Calu3 (cell line): ENCODE results near the gene FGGY. TPM values are rescaled to one million over a fixed set of nuclear protein-coding genes. Genes with fewer than 3 reads are reported as not detected.

Experiments used
- BruUV-seq: library from RNA; stranded (reverse); fragments of 400-500 nt; replicated peaks from 2 replicates; lab custom pipeline; 2021; lab: Mats Ljungman, UMichigan
- CTCF ChIA-PET: fragments of 300-600 bp; sonication (Branson Sonifier 250); formaldehyde crosslinking; loops from one replicate; lab custom pipeline; 2022; ENCODE audit warnings: antibody characterized with exemption; lab: Charles Lee
- DNase-seq: peaks from one replicate; pipeline ENCODE4 v3.0.0; 2022
- H3K27ac Mint-ChIP-seq: one replicate; pipeline ENCODE4 v1.8.0; 2022; ENCODE audit warnings: mixed read lengths; ENCODE audit not compliant: unreplicated experiment
- H3K27me3 Mint-ChIP-seq: one replicate; pipeline ENCODE4 v1.8.0; 2022; ENCODE audit warnings: mixed read lengths; ENCODE audit not compliant: unreplicated experiment
- H3K36me3 Mint-ChIP-seq: one replicate; pipeline ENCODE4 v1.8.0; 2022; ENCODE audit warnings: mild to moderate bottlenecking, moderate library complexity, mixed read lengths; ENCODE audit not compliant: insufficient read depth, unreplicated experiment
- H3K4me1 Mint-ChIP-seq: one replicate; pipeline ENCODE4 v1.8.0; 2022; ENCODE audit warnings: mild to moderate bottlenecking, low read depth, mixed read lengths; ENCODE audit not compliant: unreplicated experiment
- H3K4me3 Mint-ChIP-seq: one replicate; pipeline ENCODE4 v1.8.0; 2022; ENCODE audit warnings: mild to moderate bottlenecking, low read depth, moderate library complexity, mixed read lengths; ENCODE audit not compliant: unreplicated experiment
- H3K9me3 Mint-ChIP-seq: one replicate; pipeline ENCODE4 v1.8.0; 2022; ENCODE audit warnings: low read depth, mixed read lengths; ENCODE audit not compliant: unreplicated experiment
- CTCF ChIP-seq: fragments of 200-600 bp; IDR thresholded peaks from one replicate; pipeline ENCODE4 v1.8.0; 2022; ENCODE audit warnings: antibody characterized with exemption; ENCODE audit not compliant: unreplicated experiment
- intact Hi-C: fragments of 100-400 bp; cut with micrococcal nuclease; formaldehyde crosslinking; loops from one replicate; pipeline ENCODE4 v1.10.0; 2022; ENCODE audit not compliant: unreplicated experiment
- total RNA-seq: library from RNA; stranded (reverse); gene quantifications from 2 replicates; pipeline ENCODE4 v1.2.3, GENCODE V29; 2022

Gene FGGY
- total RNA-seq, 1 experiment from 2014 or later, result 11.1 TPM

GRCh38 chr1:59473831-59474230, 176.9 kb downstream of the FGGY start:
- H3K9me3 Mint-ChIP-seq, result peaks cover 3% of the 10 kb centered on the region
- H3K36me3 Mint-ChIP-seq, result no peaks in the 10 kb centered on the region
- no peak overlapping the region for H3K27ac Mint-ChIP-seq

DNA sequence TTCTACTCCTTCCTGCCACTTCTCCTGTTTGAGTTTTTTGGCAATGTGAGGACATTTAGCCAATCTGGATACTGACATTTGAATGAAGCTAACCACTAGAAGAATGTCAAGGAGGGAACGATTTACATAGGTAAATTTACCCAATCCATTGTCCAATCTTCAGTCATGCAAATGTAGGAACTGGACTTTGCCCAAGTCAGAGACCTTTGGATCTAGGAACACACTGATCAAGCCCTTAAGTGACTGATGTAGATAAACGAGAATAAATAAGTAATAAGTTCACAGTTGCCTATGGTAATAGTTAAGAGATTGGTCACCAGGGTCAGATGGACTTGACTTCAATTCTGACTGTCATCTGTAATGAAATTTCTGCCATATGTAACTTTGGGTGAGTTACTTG, 177.6 kb downstream of the FGGY start:
- DNase-seq, result no peak

More at GRCh38 chr1:59473831-59474230, 176.9 kb downstream of the FGGY start:
- no peak for DNase-seq
- Mint-ChIP-seq H3K4me1 (peaks cover 18% of the 10 kb centered on the region), H3K27me3 (no peaks in the 10 kb centered on the region), H3K4me3 (no peak overlapping the region)
- CTCF ChIA-PET, result no interaction called here
- no TSS peak for BruUV-seq
- intact Hi-C loops, result no loop called here
- TF ChIP-seq CTCF, result no peak

GRCh38 chr1:59475737-59476136, 178.8 kb downstream of the FGGY start:
- no peak for TF ChIP-seq CTCF
- Mint-ChIP-seq H3K4me1 (peaks cover 18% of the 10 kb centered on the region), H3K27me3 (no peaks in the 10 kb centered on the region), H3K4me3 (no peak overlapping the region), H3K27ac (no peak overlapping the region), H3K36me3 (no peaks in the 10 kb centered on the region), H3K9me3 (no peaks in the 10 kb centered on the region)
- no TSS peak for BruUV-seq
- no peak for DNase-seq
- CTCF ChIA-PET, result no interaction called here
- intact Hi-C loops, result no loop called here

More for the DNA sequence above, 177.6 kb downstream of the FGGY start:
- no TSS peak for BruUV-seq
- intact Hi-C loops, result no loop called here
- peaks cover 3% of the 10 kb centered on the region for H3K9me3 Mint-ChIP-seq
- TF ChIP-seq CTCF, result no peak
- H3K4me3 Mint-ChIP-seq, result no peak overlapping the region
- peaks cover 18% of the 10 kb centered on the region for H3K4me1 Mint-ChIP-seq
- no peak overlapping the region for H3K27ac Mint-ChIP-seq
- no peaks in the 10 kb centered on the region for H3K36me3 Mint-ChIP-seq
- H3K27me3 Mint-ChIP-seq, result no peaks in the 10 kb centered on the region
- CTCF ChIA-PET, result no interaction called here

DNA sequence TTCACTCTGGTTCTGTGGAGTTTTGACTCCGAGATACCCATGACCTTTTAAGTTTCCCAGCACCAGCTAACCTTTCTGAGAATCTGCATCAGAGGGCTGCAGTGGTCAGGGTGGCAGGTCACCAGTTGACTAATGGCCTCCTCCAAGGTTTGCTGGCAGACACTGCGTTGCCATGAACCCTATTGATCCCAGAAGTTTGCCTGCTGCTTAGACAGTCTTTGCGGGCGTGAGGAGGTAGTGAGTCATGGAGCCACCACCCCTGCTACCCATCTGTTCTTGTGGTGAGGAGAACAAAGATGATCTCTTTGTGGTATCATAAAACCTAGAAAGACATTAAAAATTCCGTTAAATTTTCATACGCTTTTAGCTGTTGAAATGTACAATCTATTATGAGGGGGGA, 180.4 kb downstream of the FGGY start:
- intact Hi-C loops, result no loop called here
- no peak for TF ChIP-seq CTCF
- no peaks in the 10 kb centered on the region for H3K36me3 Mint-ChIP-seq
- H3K27ac Mint-ChIP-seq, result no peak overlapping the region
- H3K27me3 Mint-ChIP-seq, result no peaks in the 10 kb centered on the region
- CTCF ChIA-PET, result no interaction called here
- peak; percentile 14 for DNase-seq
- no peaks in the 10 kb centered on the region for H3K9me3 Mint-ChIP-seq
- no TSS peak for BruUV-seq
- H3K4me1 Mint-ChIP-seq, result peaks cover 18% of the 10 kb centered on the region
- no peak overlapping the region for H3K4me3 Mint-ChIP-seq
